Activated effector memory CD4-positive, alpha-beta T cell treated with Interleukin-2 at 50 U/mL for 16 hours (primary cell): ENCODE data around the gene CYTH1.
"Not testable (repeated sequence)": the region's sequence is repeated elsewhere in the genome, so short reads cannot be mapped to it uniquely, and the experiment has no call there.

Experiments used
- DNase-seq: peaks from one replicate; pipeline ENCODE4 v3.0.0-alpha.2; 2020

CYTH1 gene

DNA sequence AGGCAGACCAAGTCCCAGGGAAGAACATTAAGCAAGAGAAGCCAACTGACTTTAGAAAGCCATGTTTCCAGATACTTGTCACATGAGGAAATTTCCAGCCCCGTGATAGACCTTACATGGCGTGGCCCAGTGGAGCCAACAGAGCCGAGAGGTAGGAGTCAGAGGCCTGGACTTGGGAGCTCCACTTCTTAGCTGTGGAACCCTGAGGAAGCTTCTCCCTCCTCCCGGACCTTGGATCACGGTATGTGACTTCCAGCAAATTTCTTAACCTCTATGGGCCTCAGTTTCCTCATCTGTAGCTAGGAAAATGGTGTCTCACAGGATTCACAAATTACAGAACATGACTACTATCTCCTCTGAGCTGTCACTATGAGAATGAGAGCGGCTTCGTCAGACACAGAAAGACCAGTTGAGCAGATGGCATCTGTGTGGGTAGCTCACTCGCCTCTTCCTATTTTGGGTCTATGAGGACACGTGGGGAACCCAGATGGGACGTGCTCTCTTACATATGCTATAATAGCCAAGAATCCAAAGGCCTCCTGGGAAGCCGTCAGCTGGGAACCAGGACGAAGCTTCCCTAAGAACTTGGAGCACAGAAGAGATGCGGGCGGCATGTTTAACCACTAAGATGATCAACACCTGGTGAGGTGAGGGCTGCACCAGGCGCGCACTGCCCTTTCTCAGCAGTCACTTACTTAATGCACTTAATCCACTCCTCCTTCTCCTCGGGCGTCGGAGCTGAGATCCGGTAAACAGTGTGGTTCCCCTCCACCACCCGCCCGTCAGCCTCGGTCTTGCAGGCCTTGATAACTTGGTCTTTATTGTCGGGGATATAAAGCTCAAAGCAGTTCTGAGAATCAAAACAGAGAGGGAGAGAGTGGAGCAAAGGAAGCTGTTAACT lies 102.3 kb downstream of the CYTH1 start:
- DNase-seq = no peak

DNA sequence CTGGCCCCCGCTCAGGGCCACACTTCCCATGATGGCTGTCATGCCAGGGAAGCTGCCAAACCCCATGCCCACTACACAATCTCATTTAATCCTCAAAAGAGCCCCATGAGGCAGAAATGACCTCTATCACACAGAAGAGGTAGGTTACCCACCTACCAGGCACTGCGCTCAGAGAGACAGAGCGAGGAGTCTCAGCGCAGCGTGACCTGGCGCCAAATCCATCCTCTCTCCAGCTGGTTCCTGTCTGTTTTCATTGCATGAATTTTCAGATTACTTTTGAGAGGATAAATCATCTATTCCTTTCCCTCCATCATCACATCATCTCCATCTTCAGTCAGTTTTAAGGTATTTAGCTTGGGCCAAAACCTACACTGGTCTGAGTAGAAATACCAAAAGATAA lies 103.4 kb downstream of the CYTH1 start:
- DNase-seq = no peak

DNA sequence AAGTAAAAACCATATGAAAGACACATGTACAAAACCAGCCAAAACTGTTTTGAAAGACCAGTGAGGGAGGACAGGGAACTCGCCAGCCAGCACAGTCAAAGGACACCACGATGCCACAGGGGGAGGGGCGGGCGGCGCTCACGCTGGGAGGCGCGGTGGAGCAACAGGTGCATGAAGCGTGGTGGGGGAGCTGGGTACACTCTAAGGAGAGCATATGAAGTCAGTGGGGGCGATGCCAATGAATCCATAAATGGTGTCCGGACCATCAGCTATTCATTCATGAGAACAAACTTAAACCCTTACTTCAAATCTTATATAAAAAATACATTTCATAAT lies 103.9 kb downstream of the CYTH1 start:
- no peak for DNase-seq

GRCh38 chr17:78677303-78678221 lies 104.5 kb downstream of the CYTH1 start:
- DNase-seq = no peak

DNA sequence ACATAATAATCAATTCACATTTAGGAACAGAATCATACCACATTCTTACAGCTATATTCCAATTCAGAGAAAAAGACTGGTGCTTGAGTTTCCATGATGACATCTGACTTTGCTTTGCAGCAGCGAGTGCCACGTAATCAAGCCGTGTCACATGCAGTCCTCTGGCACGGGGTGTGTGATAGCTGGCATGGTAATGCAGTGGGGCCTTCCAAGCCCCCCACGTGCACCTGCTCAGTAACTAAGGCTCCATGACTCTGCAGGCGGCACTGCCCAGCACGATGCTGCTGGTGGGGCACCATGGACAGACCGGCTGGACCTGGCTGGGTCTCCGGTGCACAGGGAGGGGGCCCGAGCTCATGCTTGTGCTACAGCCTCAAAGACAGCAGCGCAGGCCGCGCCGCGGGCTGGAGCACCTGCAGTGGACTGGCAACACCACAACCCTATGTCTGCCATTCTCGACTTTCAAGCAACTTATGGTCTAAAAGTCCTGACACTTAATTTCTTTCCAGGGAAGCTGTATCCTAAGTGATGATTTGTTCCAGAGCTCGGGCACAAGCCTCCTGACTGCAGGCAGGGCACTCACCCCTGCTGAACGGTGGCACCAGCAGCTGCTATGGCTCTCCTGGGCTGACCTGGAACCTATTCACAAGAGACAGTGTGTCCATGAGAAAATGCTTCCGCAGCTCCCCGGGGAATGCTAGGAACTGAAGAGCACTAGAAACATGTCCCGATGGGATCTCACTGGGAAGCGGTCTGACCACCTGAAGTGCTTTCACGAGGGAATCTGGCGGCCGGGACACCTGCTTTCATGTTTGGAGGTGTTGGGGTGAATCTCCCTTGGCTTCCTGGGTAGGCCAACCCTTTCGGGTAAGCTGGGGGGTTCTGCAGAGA lies 105.4 kb downstream of the CYTH1 start:
- DNase-seq = no peak

- no peak for DNase-seq
Measured at GRCh38 chr17:78675836-78676235, 106.2 kb downstream of the CYTH1 start.

DNA sequence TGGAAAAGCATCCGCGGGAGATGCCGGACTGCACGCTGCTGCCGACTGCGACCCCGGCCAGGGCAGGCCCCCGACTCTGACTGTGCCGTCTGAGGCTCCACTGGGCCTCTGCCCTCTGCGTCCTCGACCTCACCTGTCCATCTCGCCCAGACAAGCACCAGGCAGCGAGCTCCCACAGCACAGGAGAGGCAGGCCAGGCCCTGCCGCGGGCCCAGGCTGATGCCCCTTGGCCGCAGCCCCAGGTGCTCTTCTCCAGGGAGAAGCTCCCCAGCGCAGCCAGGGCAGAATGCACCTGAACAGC lies 106.8 kb downstream of the CYTH1 start:
- no peak for DNase-seq

DNA sequence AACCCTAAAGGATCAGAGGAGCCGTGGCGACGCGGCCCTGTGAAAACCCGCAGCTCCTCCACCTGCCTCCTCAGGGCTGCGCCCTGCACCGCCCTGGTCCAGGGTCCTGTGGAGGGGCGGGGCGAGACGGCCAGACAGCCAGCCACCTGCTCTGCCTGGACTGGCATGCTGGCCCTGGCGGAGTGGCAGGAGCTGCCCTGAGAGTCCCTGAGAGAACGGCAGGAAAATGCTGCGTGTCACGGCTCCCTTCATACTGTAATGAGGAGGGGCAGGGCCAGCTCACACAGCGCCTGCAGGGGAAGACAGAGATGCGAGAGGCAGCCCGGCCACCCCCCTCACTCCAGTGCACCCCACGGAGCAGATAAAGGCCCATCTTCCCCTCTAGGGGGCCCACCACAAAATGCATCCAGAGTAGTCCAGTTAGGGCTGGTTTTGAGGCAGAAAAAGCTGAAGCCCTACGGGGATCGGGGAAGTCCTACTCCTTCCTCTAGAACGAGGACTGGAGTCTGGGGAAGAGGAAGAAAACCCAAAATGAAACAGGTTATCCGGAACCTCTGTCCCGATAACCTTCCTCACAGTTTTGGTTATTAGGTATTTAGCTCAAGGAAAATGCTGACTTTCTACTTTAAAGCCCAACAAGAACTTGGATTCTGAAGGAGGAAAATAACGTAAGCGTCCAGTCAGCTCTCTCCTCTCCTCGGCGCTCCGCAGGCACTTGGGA lies 107.3 kb downstream of the CYTH1 start:
- no peak for DNase-seq

DNA sequence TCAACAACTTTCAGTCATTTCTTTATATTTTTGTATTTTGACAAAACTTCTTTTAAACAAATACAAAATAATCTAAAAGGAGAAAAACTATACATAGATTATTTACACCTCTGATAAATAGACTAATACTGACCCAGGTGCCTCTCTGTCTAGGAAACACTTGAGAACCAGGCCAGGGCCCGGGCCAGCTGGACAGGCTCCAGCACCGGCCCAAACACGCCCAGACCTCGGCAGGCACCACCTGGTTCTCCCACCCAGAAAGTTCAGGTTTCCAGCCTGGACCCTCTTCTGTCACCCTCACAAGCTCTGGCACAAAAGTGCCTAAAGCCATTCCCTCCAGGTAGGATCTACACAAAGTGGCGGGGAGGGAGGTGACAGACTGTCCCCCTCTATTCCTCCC lies 107.9 kb downstream of the CYTH1 start:
- DNase-seq = no peak

DNA sequence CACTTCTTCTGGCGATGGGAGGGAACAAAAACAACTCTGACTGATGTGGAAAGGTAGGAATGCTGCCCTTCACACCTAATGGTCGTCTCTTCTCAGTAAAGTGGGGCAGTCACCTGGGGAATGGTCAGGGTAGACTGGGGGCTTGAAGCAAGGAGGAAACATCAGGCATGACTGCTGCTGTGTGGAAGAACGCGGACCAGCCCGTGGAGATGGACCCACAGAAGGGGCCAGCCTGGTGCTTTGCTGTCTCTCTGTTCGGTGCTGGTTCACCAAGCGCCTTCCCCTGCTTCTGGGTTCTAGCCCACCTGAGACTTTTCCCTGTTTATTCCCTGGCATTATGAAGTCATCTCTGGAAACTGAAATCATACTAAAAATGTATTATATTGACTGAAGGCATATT lies 108.7 kb downstream of the CYTH1 start:
- DNase-seq = no peak

DNA sequence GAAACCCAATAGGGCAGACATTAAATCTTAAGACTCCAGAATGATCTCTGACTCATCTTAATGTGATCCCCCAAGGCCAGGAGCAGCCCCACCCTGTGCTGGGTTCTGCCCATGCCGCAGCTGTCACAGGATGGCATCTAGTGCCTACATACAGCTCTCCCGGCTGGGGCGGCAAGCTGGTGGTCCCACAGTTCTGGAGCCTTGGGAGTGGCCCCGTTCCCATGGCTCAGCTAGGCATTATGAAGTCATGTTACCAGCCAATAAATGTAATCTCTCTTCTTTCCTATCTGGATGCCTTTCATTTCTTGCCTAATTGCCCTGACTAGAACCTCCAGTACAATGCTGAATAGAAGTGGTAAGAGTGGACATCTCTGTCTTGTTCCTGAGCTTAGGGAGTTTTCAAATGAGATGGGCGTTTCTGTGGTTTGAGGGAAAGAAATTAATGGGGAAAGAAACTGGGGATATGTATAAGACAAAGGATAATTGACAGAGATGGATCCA lies 109.2 kb downstream of the CYTH1 start:
- no peak for DNase-seq

DNA sequence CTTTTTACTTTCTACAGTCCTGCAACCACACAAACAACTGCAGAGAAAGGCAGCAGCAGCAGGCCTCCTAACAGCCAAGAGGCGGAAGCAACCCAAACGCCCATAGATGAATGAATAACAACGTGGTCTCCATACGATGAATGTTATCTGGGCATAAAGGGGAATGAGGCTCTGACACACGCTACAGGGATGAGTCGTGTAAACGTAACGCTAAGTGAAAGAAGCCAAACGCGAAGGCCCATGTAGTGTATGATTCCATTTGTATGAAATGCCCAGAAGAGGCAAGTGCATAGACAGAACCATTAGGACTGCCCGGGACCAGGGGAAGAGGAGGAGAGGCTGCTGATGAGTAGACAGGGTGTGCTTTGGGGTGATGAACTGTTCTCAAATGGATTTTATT lies 110.1 kb downstream of the CYTH1 start:
- DNase-seq = no peak

DNA sequence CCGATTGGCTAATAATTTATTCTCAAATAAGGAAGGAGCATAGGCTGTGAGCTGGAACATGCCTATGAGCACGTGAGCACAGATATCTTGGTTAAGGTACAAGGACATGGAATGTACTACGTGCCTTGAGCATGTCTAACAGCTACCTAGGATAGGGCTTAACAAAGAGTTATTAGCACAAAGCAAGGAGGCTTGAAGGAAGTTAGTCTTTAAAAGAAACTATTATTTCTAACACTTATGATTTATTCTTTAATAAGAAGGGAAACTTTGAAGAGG lies 110.4 kb downstream of the CYTH1 start:
- DNase-seq = not testable (repeated sequence)

GRCh38 chr17:78670850-78671725 lies 111.0 kb downstream of the CYTH1 start:
- DNase-seq = no peak

DNA sequence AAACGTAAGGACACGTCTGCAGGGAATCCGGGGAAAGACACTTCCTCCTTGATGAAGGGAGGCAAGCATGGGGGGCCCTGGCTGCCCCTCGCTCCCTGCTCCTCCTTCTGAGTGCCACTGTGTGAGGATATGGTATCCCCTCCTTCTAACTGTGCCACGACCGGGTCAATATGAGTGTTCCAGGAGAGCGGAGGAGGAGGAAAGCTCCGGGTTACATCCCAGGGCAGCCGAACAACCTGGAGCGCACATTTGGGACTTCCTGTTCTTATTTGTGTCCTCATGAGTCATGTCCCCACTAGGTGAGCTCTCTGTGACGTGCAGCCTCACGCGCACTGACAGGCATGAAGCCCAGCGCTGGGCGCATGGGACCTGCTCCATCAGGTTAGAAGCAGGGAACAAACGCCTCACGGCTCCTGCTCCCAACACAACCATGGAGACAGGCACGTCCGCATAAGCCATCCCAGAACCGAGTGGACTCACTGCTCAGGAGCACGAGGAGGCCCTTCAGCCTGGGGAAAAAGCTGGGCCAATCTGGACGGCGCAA lies 112.0 kb downstream of the CYTH1 start:
- no peak for DNase-seq

GRCh38 chr17:78669256-78669974 lies 112.7 kb downstream of the CYTH1 start:
- no peak for DNase-seq

DNA sequence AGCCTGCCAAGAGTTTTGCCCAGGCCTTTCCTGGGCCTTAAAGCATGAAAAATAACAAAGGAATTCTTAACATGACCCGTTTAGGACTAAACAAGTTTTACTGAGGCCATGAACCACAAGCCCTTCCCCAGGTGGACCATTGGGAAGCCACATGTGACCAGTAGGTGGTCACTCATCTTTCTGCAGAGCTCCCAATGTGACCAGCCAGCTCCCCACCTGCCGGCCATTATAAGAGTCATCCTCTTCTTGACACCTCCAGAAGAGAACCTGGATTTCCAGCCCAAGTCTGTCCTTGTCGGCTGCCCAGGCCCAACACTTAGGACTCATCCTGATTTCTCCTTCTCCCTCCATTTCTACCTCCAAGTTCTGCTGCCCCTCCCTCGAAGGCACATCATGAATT lies 113.2 kb downstream of the CYTH1 start:
- no peak for DNase-seq

DNA sequence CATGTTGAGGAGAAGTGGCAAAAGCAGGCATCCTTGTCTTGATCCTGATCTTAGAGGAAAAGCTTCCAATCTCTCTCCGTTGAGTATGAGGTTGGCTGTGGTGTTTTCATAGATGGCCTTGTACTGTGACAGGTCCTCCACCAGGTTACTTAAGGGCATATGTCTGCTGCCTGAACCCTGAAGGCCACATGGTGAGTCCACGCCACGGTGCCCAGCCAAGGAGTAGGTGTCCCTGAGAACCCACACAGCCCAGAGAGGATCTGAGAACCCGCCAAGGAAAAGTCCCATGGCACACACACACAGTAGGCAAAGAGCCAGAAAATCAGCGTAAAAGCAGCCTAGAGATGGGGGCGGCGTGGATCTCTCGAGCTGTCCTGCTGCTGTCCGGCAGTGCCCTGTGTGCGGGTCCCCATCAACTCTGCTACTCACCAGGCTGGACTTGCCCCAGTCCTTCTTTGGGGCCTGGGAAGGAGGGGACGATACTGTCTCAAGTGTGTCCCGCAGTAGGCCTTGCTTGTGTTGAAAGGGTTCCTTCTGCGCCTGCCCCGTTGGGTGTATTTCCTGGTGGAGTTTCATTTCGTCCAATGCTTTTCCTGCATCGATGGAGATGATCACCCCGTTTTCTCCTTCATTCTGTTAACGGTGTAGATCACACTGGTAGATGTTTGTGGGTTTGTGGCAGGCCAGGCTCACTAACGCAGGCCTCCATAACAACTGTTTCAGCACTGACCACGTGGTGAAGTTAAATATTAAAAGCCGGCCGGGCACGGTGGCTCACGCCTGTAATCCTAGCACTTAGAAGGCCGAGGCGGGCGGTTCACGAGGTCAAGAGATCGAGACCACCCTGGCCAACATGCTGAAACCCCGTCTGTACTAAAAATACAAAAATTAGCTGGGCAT lies 114.1 kb downstream of the CYTH1 start:
- DNase-seq = no peak

GRCh38 chr17:78667091-78667490 lies 115.0 kb downstream of the CYTH1 start:
- DNase-seq = no peak
